Measurements from ENCODE around the gene SMARCD1. TPM values are rescaled to one million over a fixed set of nuclear protein-coding genes. Genes with fewer than 3 reads are reported as not detected.

Gene SMARCD1
- total and polyA plus RNA-seq, 7 donors, result 11.7 to 21.1 (median 16.4) TPM

DNA sequence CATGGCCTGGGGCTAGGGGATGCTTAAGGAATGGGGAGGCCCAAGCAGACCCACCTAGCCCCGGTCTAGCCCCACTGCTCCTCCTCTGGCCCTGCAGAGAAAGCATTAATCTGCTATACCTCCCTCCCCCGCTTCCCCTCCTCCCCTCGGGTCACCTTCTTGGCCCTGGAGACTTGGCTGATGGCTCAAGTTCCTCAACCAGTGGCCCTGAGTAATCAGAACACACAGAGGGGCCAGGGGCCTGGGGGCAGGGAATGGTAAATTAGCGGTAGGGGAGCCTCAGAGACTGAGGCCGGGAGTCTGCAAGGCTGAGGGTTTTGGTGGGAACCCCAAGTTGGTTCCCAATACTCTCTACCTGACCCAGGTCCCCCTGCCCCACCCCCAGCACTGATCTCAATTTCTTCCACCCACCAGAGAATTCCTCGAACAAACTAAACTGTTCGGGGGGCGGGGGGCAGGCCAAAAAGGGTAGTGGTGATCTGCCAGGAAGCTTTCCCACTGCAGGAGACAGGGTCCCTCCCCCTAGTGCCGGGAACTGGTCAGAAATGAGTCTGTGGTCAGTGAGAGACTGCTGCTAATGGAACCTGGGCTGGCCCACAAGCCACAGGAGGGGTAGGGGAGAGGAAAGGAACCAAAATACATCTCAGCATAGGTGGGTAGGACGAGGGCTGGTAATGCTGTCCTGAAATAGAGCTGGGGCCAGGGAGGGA, 12.8 kb upstream of the SMARCD1 start:
- ATAC-seq, result no peak
- no peak overlapping the region for H3K4me3 ChIP-seq
- H3K36me3 ChIP-seq (ENCODE audit: insufficient read depth in 1 of 2, low read depth in 1 of 2), result no peaks in the 10 kb centered on the region
- no peaks in the 10 kb centered on the region for H3K9me3 ChIP-seq
- intact Hi-C loops (cut with DNase I), result loop anchor here (5.0 kb wide), 2 partner anchors 105 to 200 kb away; no protein-coding TSS in a partner anchor
- WGBS, 3 donors, result 68 to 72% (median 69%) methylated on average over 10 of the region's 10 CpGs
- peaks cover 4% of the 10 kb centered on the region for H3K4me1 ChIP-seq
- TF ChIP-seq, protein P1, sequence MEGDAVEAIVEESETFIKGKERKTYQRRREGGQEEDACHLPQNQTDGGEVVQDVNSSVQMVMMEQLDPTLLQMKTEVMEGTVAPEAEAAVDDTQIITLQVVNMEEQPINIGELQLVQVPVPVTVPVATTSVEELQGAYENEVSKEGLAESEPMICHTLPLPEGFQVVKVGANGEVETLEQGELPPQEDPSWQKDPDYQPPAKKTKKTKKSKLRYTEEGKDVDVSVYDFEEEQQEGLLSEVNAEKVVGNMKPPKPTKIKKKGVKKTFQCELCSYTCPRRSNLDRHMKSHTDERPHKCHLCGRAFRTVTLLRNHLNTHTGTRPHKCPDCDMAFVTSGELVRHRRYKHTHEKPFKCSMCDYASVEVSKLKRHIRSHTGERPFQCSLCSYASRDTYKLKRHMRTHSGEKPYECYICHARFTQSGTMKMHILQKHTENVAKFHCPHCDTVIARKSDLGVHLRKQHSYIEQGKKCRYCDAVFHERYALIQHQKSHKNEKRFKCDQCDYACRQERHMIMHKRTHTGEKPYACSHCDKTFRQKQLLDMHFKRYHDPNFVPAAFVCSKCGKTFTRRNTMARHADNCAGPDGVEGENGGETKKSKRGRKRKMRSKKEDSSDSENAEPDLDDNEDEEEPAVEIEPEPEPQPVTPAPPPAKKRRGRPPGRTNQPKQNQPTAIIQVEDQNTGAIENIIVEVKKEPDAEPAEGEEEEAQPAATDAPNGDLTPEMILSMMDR (IDR thresholded peaks at IDR 0.05), result no peak
- DNase-seq, result no peak
- H3K27me3 ChIP-seq (ENCODE audit: insufficient read depth in 3 of 3, low read length in 2 of 3), result no peaks in the 10 kb centered on the region
- H3K27ac ChIP-seq, result no peak overlapping the region

DNA sequence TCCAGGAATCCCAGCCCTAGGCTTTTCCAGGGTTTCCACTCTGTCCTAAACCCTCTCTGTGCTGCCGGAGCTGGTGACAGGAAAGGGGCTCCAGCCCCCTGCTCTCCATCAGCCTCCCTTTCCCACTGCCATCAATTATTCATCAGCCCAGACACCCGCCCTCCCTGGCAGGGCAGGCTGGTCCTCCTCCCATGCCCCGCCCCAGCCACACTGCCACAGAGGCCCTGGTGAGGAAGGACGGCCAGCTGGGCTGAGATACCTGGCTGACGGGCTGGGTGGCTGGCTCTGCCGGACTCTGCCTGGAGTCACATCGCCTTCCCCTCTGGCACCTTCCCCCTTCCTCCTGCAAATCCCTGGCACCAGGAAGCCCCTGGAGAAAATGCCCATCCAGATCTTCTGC, 11.9 kb upstream of the SMARCD1 start:
- TF ChIP-seq, protein P1 (IDR thresholded peaks at IDR 0.05), result no peak
- no peak for ATAC-seq
- intact Hi-C loops (cut with DNase I), result loop anchor here (1.0 to 5.0 kb wide), 3 partner anchors 30 to 201 kb away; no protein-coding TSS in a partner anchor
- WGBS, 3 donors, result 75 to 92% (median 82%) methylated on average over 6 to 7 of the region's 7 CpGs
- Histone ChIP-seq H3K4me1 (peaks cover 4% of the 10 kb centered on the region), H3K27ac (no peak overlapping the region), H3K9me3 (no peaks in the 10 kb centered on the region), H3K27me3 (ENCODE audit: insufficient read depth in 3 of 3, low read length in 2 of 3) (no peaks in the 10 kb centered on the region), H3K36me3 (ENCODE audit: insufficient read depth in 1 of 2, low read depth in 1 of 2) (no peaks in the 10 kb centered on the region), H3K4me3 (no peak overlapping the region)
- DNase-seq, result no peak

DNA sequence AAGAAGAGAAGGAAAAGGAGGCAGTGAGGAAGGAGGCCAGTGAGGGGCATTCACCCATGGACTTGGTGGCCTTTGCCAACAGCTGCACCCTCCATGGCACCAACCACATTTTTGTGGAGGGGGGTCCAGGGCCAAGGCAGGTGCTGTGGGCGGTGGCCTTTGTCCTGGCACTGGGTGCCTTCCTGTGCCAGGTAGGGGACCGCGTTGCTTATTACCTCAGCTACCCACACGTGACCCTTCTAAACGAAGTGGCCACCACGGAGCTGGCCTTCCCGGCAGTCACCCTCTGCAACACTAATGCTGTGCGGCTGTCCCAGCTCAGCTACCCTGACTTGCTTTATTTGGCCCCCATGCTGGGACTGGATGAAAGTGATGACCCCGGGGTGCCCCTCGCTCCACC, 11.4 kb upstream of the SMARCD1 start:
- Histone ChIP-seq H3K36me3 (ENCODE audit: insufficient read depth in 1 of 2, low read depth in 1 of 2) (no peaks in the 10 kb centered on the region), H3K27me3 (ENCODE audit: insufficient read depth in 3 of 3, low read length in 2 of 3) (no peaks in the 10 kb centered on the region), H3K4me3 (no peak overlapping the region), H3K9me3 (no peaks in the 10 kb centered on the region), H3K4me1 (peaks cover 4% of the 10 kb centered on the region), H3K27ac (no peak overlapping the region)
- WGBS, 3 donors, result 75 to 82% (median 81%) methylated on average over 10 of the region's 10 CpGs
- no peak for DNase-seq
- ATAC-seq, result no peak
- TF ChIP-seq, protein P1 (IDR thresholded peaks at IDR 0.05), result no peak
- intact Hi-C loops (cut with DNase I), result loop anchor here (1.0 to 5.0 kb wide), 3 partner anchors 30 to 201 kb away; no protein-coding TSS in a partner anchor

DNA sequence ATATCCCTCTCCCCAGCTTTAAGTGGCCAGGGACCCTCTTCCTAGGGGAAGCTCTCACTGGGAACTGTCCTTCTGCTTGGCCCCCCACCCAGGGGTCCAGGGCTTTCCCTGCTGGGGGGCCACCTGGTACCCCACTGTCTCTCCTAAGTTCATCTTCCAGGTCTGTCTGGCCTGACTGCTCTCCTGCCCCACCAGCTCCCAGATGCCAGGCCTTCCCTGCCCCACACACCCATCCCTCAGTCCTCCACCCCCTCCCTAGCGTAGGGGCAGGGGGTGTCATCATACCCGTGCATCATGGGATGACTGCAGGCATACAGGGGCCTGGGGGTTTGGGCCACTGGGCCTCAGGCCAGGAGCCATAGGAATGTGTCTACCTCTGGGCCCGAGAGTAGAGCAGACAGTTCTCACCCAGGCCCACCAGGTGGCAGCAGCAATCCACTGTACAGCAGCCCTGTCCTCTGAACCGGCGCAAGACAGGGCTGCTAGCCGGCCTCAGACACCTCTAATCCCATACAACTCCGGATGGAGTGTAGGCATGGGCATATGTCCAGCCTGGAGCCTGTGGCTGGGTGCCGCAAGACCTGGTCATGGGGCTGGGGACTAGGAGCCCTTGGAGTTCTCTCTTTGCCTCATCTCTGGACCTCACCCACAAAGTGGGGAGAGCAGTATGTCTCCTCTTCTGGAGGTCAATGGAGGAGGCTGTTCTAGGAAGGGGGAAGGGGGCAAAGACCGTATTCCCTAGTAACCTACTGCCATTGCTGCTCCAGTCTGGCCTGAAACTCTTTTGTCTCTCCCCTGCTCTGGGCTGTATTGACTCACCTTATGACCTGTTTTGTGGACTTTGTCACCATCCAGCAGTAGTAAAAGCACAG, 10.0 kb upstream of the SMARCD1 start:
- ATAC-seq (peak; percentile 92 to 95 (median 95)), DNase-seq (peak; percentile 85 to 92)
- WGBS, 3 donors, result 6 to 9% (median 7%) methylated on average over 9 of the region's 9 CpGs
- Histone ChIP-seq H3K4me1 (peaks cover 4% of the 10 kb centered on the region), H3K36me3 (ENCODE audit: insufficient read depth in 1 of 2, low read depth in 1 of 2) (no peaks in the 10 kb centered on the region), H3K9me3 (no peaks in the 10 kb centered on the region), H3K27me3 (ENCODE audit: insufficient read depth in 3 of 3, low read length in 2 of 3) (no peaks in the 10 kb centered on the region), H3K27ac (no peak overlapping the region), H3K4me3 (no peak overlapping the region)
- TF ChIP-seq, protein P1 (IDR thresholded peaks at IDR 0.05), result peak; percentile 95
- intact Hi-C loops (cut with DNase I), result loop anchor here (1.0 to 5.0 kb wide), 3 partner anchors 100 to 203 kb away; no protein-coding TSS in a partner anchor
